Neuronal stem cell (in vitro differentiated cells): ENCODE data around the gene C11orf52.

Experiments
- DNase-seq: peaks from one replicate; pipeline ENCODE4 v3.0.0-alpha.2; 2013; ENCODE audit warnings: low spot score
- H2AFZ ChIP-seq: one replicate; pipeline ENCODE4 v1.6.1; 2013; ENCODE audit warnings: mild to moderate bottlenecking, low read length, inconsistent platforms
- H2AK5ac ChIP-seq: 2 replicates; pipeline ENCODE4 v1.6.1; 2013; ENCODE audit warnings: low read depth, mild to moderate bottlenecking, inconsistent platforms, low read length, moderate library complexity, mixed read lengths
- H2BK120ac ChIP-seq: 2 replicates; pipeline ENCODE4 v1.6.1; 2013; ENCODE audit warnings: low read depth, mild to moderate bottlenecking, inconsistent platforms, low read length, moderate library complexity, mixed read lengths
- H2BK12ac ChIP-seq: one replicate; pipeline ENCODE4 v1.6.1; 2013; ENCODE audit warnings: low read length, inconsistent platforms
- H2BK15ac ChIP-seq: 2 replicates; pipeline ENCODE4 v1.6.1; 2013; ENCODE audit warnings: mild to moderate bottlenecking, low read length, inconsistent platforms, mixed read lengths
- H2BK5ac ChIP-seq: one replicate; pipeline ENCODE4 v1.6.1; 2013; ENCODE audit warnings: inconsistent platforms, mild to moderate bottlenecking, low read length, moderate library complexity
- H3K14ac ChIP-seq: one replicate; pipeline ENCODE4 v1.6.1; 2013; ENCODE audit warnings: low read length, inconsistent platforms
- H3K18ac ChIP-seq: 2 replicates; pipeline ENCODE4 v1.6.1; 2013; ENCODE audit warnings: low read length, inconsistent platforms
- H3K23ac ChIP-seq: 2 replicates; pipeline ENCODE4 v1.6.1; 2013; ENCODE audit warnings: low read depth, mild to moderate bottlenecking, mixed read lengths, low read length, inconsistent platforms; ENCODE audit not compliant: poor library complexity
- H3K27ac ChIP-seq: replicated peaks from 3 replicates; pipeline ENCODE4 v1.5.1; 2013; ENCODE audit warnings: low read length, inconsistent platforms
- H3K27me3 ChIP-seq, 3 experiments: 2 replicates each; pipeline ENCODE4 v1.6.1; 2013; ENCODE audit warnings: low read length in 3 of 3, mild to moderate bottlenecking in 2 of 3, inconsistent platforms in 1 of 3, low read depth in 1 of 3, mixed read lengths in 1 of 3, moderate library complexity in 1 of 3; ENCODE audit not compliant: control insufficient read depth in 3 of 3, insufficient read depth in 3 of 3
- H3K36me3 ChIP-seq, 2 donors: replicated peaks in 1 of 2; 2 replicates each; pipeline ENCODE4 v1.6.1; 2013; ENCODE audit warnings: low read length in 2 of 2; ENCODE audit not compliant: control insufficient read depth in 2 of 2, insufficient read depth in 2 of 2
- H3K4ac ChIP-seq: 2 replicates; pipeline ENCODE4 v1.6.1; 2013; ENCODE audit warnings: inconsistent platforms, mild to moderate bottlenecking, low read length, moderate library complexity
- H3K4me1 ChIP-seq, 2 donors: 1 replicate in 1 of 2; 2 replicates in 1 of 2; pipeline ENCODE4 v1.6.1; 2013; ENCODE audit warnings: low read length in 2 of 2, low read depth in 1 of 2; ENCODE audit not compliant: control insufficient read depth in 2 of 2, insufficient read depth in 1 of 2
- H3K4me2 ChIP-seq: one replicate; pipeline ENCODE4 v1.6.1; 2013; ENCODE audit warnings: mild to moderate bottlenecking, low read length, inconsistent platforms; ENCODE audit not compliant: insufficient read depth, poor library complexity, severe bottlenecking
- H3K4me3 ChIP-seq, 2 donors: 2 replicates each; pipeline ENCODE4 v1.5.1; 2013; ENCODE audit warnings: low read length in 2 of 2, mild to moderate bottlenecking in 2 of 2, inconsistent platforms in 1 of 2, moderate library complexity in 1 of 2
- H3K79me1 ChIP-seq: one replicate; pipeline ENCODE4 v1.6.1; 2013; ENCODE audit warnings: low read depth, mild to moderate bottlenecking, inconsistent platforms, low read length, moderate library complexity
- H3K9ac ChIP-seq: one replicate; pipeline ENCODE4 v1.6.1; 2013; ENCODE audit warnings: mild to moderate bottlenecking, low read depth, low read length, inconsistent platforms; ENCODE audit not compliant: poor library complexity
- H3K9me3 ChIP-seq, 2 donors: replicated peaks in 1 of 2; 2 replicates each; pipeline versions ENCODE3 to v1.6.1; 2013; ENCODE audit warnings: low read length in 2 of 2, mild to moderate bottlenecking in 2 of 2, inconsistent platforms in 1 of 2, low read depth in 1 of 2, mixed read lengths in 1 of 2, moderate library complexity in 1 of 2; ENCODE audit not compliant: control insufficient read depth in 2 of 2, insufficient read depth in 1 of 2
- H4K8ac ChIP-seq: one replicate; pipeline ENCODE4 v1.6.1; 2013; ENCODE audit warnings: low read depth, mild to moderate bottlenecking, inconsistent platforms, low read length, moderate library complexity
- H4K91ac ChIP-seq: one replicate; pipeline ENCODE4 v1.6.1; 2013; ENCODE audit warnings: low read length, low read depth, mild to moderate bottlenecking, inconsistent platforms; ENCODE audit not compliant: poor library complexity
- WGBS, 2 donors: extraction: QIAGEN DNeasy Blood & Tissue Kit; methylation state at CpG; one replicate each; pipeline ENCODE4 v1.1.7; 2013; ENCODE audit warnings: missing lambda C conversion rate in 2 of 2, mixed read lengths in 1 of 2; ENCODE audit not compliant: insufficient read length in 2 of 2, insufficient replicate concordance in 1 of 2; ENCODE audit errors: extremely low coverage in 2 of 2; 5-methylcytosine and 5-hydroxymethylcytosine counted together

Gene C11orf52

GRCh38 chr11:111934306-111934705 is 15.6 kb downstream of the C11orf52 start:
- H3K9me3 ChIP-seq, result no peaks in the 10 kb centered on the region
- no peak overlapping the region for H2BK15ac ChIP-seq
- no peak overlapping the region for H4K8ac ChIP-seq
- no peak overlapping the region for H3K4me2 ChIP-seq
- no CpG with 5 or more reads among the region's 1 CpG for WGBS, 2 donors
- no peak overlapping the region for H4K91ac ChIP-seq
- no peak overlapping the region for H3K23ac ChIP-seq
- H3K36me3 ChIP-seq, result peaks cover 0 to 7% of the 10 kb centered on the region in 2 donors
- H2AK5ac ChIP-seq, result no peak overlapping the region
- no peak overlapping the region for H3K14ac ChIP-seq
- no peak overlapping the region for H3K9ac ChIP-seq
- no peaks in the 10 kb centered on the region for H3K27me3 ChIP-seq
- peaks cover 19 to 36% of the 10 kb centered on the region in 2 donors for H3K4me1 ChIP-seq
- H3K4ac ChIP-seq, result no peak overlapping the region
- no peak overlapping the region for H3K18ac ChIP-seq
- H3K4me3 ChIP-seq, result no peak overlapping the region
- no peaks in the 10 kb centered on the region for H3K79me1 ChIP-seq
- no peak overlapping the region for H2BK5ac ChIP-seq
- no peak overlapping the region for H2AFZ ChIP-seq
- H3K27ac ChIP-seq, result no peak overlapping the region
- no peak for DNase-seq
- H2BK120ac ChIP-seq, result no peak overlapping the region
- no peak overlapping the region for H2BK12ac ChIP-seq

GRCh38 chr11:111935317-111936039 is 16.8 kb downstream of the C11orf52 start:
- Histone ChIP-seq H3K27me3 (no peaks in the 10 kb centered on the region), H2BK5ac (no peak overlapping the region), H4K8ac (no peak overlapping the region), H3K79me1 (no peaks in the 10 kb centered on the region), H2AK5ac (no peak overlapping the region), H3K23ac (no peak overlapping the region), H3K9ac (no peak overlapping the region), H3K4me1 (peaks cover 19 to 36% of the 10 kb centered on the region in 2 donors), H2BK12ac (no peak overlapping the region), H3K27ac (no peak overlapping the region), H2BK15ac (no peak overlapping the region), H4K91ac (no peak overlapping the region), H3K18ac (no peak overlapping the region), H3K36me3 (peaks cover 0 to 6% of the 10 kb centered on the region in 2 donors), H3K4ac (no peak overlapping the region), H2BK120ac (no peak overlapping the region), H2AFZ (peak overlapping the region; percentile 33), H3K14ac (no peak overlapping the region), H3K9me3 (no peaks in the 10 kb centered on the region), H3K4me3 (no peak overlapping the region), H3K4me2 (no peak overlapping the region)
- WGBS, 2 donors, result no CpG with 5 or more reads among the region's 4 CpGs
- DNase-seq, result no peak

DNA sequence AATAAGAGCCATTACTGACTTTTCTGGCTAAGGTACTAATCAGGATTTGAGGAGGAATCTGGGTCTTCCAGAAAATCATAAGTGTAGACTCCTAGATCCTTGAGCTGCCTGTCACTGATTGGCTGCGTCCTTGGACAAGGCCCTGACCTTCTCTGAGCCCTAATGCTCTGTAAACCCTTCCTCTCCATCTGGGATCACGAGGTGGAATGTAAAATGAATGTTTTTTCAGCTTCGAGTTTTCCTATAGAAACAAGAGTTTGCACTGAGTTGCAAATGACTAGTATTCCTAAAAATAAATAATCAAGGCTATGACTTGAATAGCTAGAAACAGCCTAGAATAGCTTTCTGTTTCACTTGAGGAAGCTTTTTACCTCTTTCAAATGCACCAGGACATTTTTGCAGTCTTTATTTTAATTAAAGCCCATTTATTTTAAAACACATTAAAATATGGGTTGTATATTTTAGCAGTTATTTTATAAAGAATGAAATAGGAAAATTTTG is 17.4 kb downstream of the C11orf52 start:
- Histone ChIP-seq H3K27me3 (no peaks in the 10 kb centered on the region), H2BK12ac (no peak overlapping the region), H3K9me3 (no peaks in the 10 kb centered on the region), H3K27ac (no peak overlapping the region), H3K4ac (no peak overlapping the region), H3K4me2 (peak overlapping the region; percentile 85), H3K14ac (no peak overlapping the region), H3K36me3 (peaks cover 0 to 8% of the 10 kb centered on the region in 2 donors), H2AK5ac (no peak overlapping the region), H2BK120ac (no peak overlapping the region), H2BK5ac (no peak overlapping the region), H3K79me1 (no peaks in the 10 kb centered on the region), H3K23ac (no peak overlapping the region), H2BK15ac (no peak overlapping the region), H3K9ac (no peak overlapping the region), H4K91ac (no peak overlapping the region), H4K8ac (no peak overlapping the region), H2AFZ (peak overlapping the region; percentile 81), H3K4me1 (peaks cover 19 to 36% of the 10 kb centered on the region in 2 donors), H3K18ac (no peak overlapping the region), H3K4me3 (peak overlapping the region in 1 of 2 donors; percentile 54)
- WGBS, 2 donors, result no CpG with 5 or more reads among the region's 3 CpGs
- DNase-seq, result no peak

DNA sequence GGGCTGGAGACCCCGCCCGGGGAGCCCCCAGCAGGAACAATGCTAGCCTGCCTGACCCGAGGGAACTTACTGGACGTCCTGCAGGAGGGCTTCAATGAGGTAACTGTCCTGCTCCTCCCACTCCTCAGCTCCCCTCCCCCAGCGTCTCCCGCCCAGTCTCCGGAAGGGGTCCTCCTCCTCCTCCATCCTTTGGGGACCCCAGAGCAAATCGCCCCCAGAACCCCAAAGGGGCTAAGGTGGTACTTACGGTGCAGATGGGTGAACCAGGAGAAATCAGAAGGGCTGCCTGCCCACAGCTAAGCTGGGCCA is 18.7 kb downstream of the C11orf52 start:
- H4K8ac ChIP-seq, result no peak overlapping the region
- peak overlapping the region; percentile 93 for H3K27ac ChIP-seq
- peak overlapping the region; percentile 81 for H2AFZ ChIP-seq
- no peak overlapping the region for H3K23ac ChIP-seq
- H3K4me1 ChIP-seq, result peaks cover 19 to 36% of the 10 kb centered on the region in 2 donors
- H2AK5ac ChIP-seq, result peak overlapping the region; percentile 7
- H2BK15ac ChIP-seq, result no peak overlapping the region
- H3K4ac ChIP-seq, result no peak overlapping the region
- peak overlapping the region; percentile 54 to 85 for H3K4me3 ChIP-seq
- H3K79me1 ChIP-seq, result no peaks in the 10 kb centered on the region
- no CpG with 5 or more reads among the region's 9 CpGs for WGBS, 2 donors
- no peak overlapping the region for H2BK12ac ChIP-seq
- no peak overlapping the region for H3K14ac ChIP-seq
- H3K4me2 ChIP-seq, result peak overlapping the region; percentile 70
- no peak for DNase-seq
- peak overlapping the region; percentile 69 for H2BK120ac ChIP-seq
- peak overlapping the region; percentile 46 for H3K9ac ChIP-seq
- H2BK5ac ChIP-seq, result no peak overlapping the region
- H3K9me3 ChIP-seq, result no peaks in the 10 kb centered on the region
- H3K36me3 ChIP-seq, result peaks cover 0 to 15% of the 10 kb centered on the region in 2 donors
- peak overlapping the region; percentile 91 for H3K18ac ChIP-seq
- H4K91ac ChIP-seq, result no peak overlapping the region
- no peaks in the 10 kb centered on the region for H3K27me3 ChIP-seq
